Measurements from ENCODE around the gene REC114. TPM values are rescaled to one million over a fixed set of nuclear protein-coding genes. Genes with fewer than 3 reads are reported as not detected.
"Not testable (repeated sequence)": the region's sequence is repeated elsewhere in the genome, so short reads cannot be mapped to it uniquely, and the experiment has no call there.

REC114 gene
- total and polyA plus RNA-seq, 2 experiments from 2014 or later: not detected

- H3K27ac Mint-ChIP-seq; H3K79me2 ChIP-seq (replicated peaks; ENCODE audit: insufficient read depth); H3K27me3 Mint-ChIP-seq (ENCODE audit: insufficient read depth, low read depth, poor library complexity); H3K27ac ChIP-seq (ENCODE audit: low read depth); DNase-seq (ENCODE audit: low spot score); H3K36me3 Mint-ChIP-seq (ENCODE audit: low read depth); H3K4me1 ChIP-seq (ENCODE audit: insufficient read depth); H3F3A ChIP-seq (replicated peaks; ENCODE audit: low read depth); H3K4me2 ChIP-seq; H3K9me3 Mint-ChIP-seq; H3K4me1 Mint-ChIP-seq; H3K4me3 ChIP-seq; H4K20me1 ChIP-seq (replicated peaks; ENCODE audit: insufficient read depth); H3K9me2 ChIP-seq (ENCODE audit: insufficient read depth); H3K27me3 ChIP-seq (ENCODE audit: insufficient read depth); H3K4me3 Mint-ChIP-seq; ATAC-seq; H3K36me3 ChIP-seq (ENCODE audit: insufficient read depth): not testable (repeated sequence)
- H2AFZ ChIP-seq: peak overlapping the region; percentile 95
Measured at GRCh38 chr15:73447471-73447870, 4.5 kb downstream of the REC114 start.

GRCh38 chr15:73448158-73448758 is 5.3 kb downstream of the REC114 start:
- H3K4me3 Mint-ChIP-seq; H3K27me3 Mint-ChIP-seq (ENCODE audit: insufficient read depth, low read depth, poor library complexity); H3K27ac ChIP-seq (ENCODE audit: low read depth); H3K9me2 ChIP-seq (ENCODE audit: insufficient read depth); H3K4me3 ChIP-seq; H3K36me3 ChIP-seq (ENCODE audit: insufficient read depth); H3F3A ChIP-seq (replicated peaks; ENCODE audit: low read depth); H3K36me3 Mint-ChIP-seq (ENCODE audit: low read depth); H3K27me3 ChIP-seq (ENCODE audit: insufficient read depth); H3K4me2 ChIP-seq; H3K27ac Mint-ChIP-seq; H4K20me1 ChIP-seq (replicated peaks; ENCODE audit: insufficient read depth); H3K4me1 Mint-ChIP-seq; H3K79me2 ChIP-seq (replicated peaks; ENCODE audit: insufficient read depth); H3K9me3 Mint-ChIP-seq; H3K4me1 ChIP-seq (ENCODE audit: insufficient read depth); ATAC-seq: not testable (repeated sequence)
- H2AFZ ChIP-seq: peak overlapping the region; percentile 95
- peak; percentile 28 for DNase-seq (ENCODE audit: low spot score)
- peak in 1 of 2 experiments; percentile 36; a peak in 2 of 4 replicates for TF ChIP-seq CTCF (conservative IDR thresholded peaks at IDR 0.05; ENCODE audit: low read depth in 2 of 2)

DNA sequence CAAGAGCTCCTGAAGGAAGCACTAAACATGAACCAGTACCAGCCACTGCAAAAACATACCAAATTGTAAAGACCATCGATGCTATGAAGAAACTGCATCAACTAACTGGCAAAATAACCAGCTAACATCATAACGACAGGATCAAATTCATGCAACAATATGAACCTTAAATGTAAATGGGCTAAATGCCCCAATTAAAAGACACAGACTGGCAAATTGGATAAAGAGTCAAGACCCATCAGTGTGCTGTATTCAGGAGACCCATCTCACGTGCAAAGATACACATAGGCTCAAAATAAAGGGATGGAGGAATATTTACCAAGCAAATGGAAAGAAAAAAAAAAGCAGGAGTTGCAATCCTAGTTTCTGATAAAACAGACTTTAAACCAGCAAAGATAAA is 7.0 kb downstream of the REC114 start:
- not testable (repeated sequence) for H3K4me3 Mint-ChIP-seq; H3K4me2 ChIP-seq; H3K27me3 ChIP-seq (ENCODE audit: insufficient read depth); H3K27ac ChIP-seq (ENCODE audit: low read depth); H3K27ac Mint-ChIP-seq; DNase-seq (ENCODE audit: low spot score); H3K36me3 Mint-ChIP-seq (ENCODE audit: low read depth); H4K20me1 ChIP-seq (replicated peaks; ENCODE audit: insufficient read depth); H3K4me1 ChIP-seq (ENCODE audit: insufficient read depth); H3K36me3 ChIP-seq (ENCODE audit: insufficient read depth); H3F3A ChIP-seq (replicated peaks; ENCODE audit: low read depth); H2AFZ ChIP-seq; ATAC-seq; H3K9me3 Mint-ChIP-seq; H3K4me3 ChIP-seq; H3K9me2 ChIP-seq (ENCODE audit: insufficient read depth); H3K4me1 Mint-ChIP-seq; H3K79me2 ChIP-seq (replicated peaks; ENCODE audit: insufficient read depth); H3K27me3 Mint-ChIP-seq (ENCODE audit: insufficient read depth, low read depth, poor library complexity)

DNA sequence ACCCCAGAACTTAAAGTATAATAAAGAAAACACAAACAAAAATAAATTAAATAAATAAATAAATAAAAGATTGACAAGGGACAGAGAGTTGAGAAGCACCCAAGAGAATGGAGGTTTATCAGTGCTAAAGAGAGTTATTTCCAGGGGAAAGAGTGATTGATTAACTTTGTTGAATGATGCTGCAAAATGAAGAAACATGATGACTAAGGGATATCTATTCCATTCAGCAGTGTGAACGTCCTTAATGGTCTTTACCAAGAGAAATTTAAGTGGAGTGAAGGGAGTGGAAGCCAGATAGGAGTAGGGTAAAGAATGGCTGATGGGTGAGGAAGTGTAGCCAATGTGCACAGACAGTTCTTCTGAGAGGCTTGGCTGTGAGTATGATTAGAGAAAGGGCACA is 11.1 kb downstream of the REC114 start:
- Histone ChIP-seq H3K9me2 (ENCODE audit: insufficient read depth) (no peaks in the 10 kb centered on the region), H3K79me2 (replicated peaks; ENCODE audit: insufficient read depth) (no peaks in the 10 kb centered on the region), H2AFZ (no peak overlapping the region), H3K36me3 (ENCODE audit: insufficient read depth) (no peaks in the 10 kb centered on the region), H3K4me2 (no peak overlapping the region), H3K27ac (ENCODE audit: low read depth) (no peak overlapping the region), H3F3A (replicated peaks; ENCODE audit: low read depth) (no peaks in the 10 kb centered on the region), H3K4me3 (no peak overlapping the region), H3K27me3 (ENCODE audit: insufficient read depth) (no peaks in the 10 kb centered on the region), H4K20me1 (replicated peaks; ENCODE audit: insufficient read depth) (no peaks in the 10 kb centered on the region), H3K4me1 (ENCODE audit: insufficient read depth) (peaks cover 7% of the 10 kb centered on the region; the same call in 1 of the 2 replicates)
- Mint-ChIP-seq H3K27ac (no peak overlapping the region), H3K9me3 (no peaks in the 10 kb centered on the region), H3K4me3 (no peak overlapping the region), H3K27me3 (ENCODE audit: insufficient read depth, low read depth, poor library complexity) (no peaks in the 10 kb centered on the region), H3K4me1 (peaks cover 10% of the 10 kb centered on the region), H3K36me3 (ENCODE audit: low read depth) (no peaks in the 10 kb centered on the region)
- DNase-seq (ENCODE audit: low spot score): no peak
- ATAC-seq: no peak
- no peak for TF ChIP-seq ZNF331 (CRISPR knock-in tag; IDR thresholded peaks at IDR 0.05; ENCODE audit: low read depth)
- no peak for TF ChIP-seq EZH2phosphoT487 (IDR thresholded peaks at IDR 0.05; ENCODE audit: unreplicated experiment)
- TF ChIP-seq CTCF (conservative IDR thresholded peaks at IDR 0.05; ENCODE audit: low read depth in 2 of 2): no peak
- no peak for TF ChIP-seq EZH2 (IDR thresholded peaks at IDR 0.05; ENCODE audit: low read depth, unreplicated experiment)
- no peak for TF ChIP-seq ZNF114 (CRISPR knock-in tag; IDR thresholded peaks at IDR 0.05)
- no peak for TF ChIP-seq POLR2AphosphoS5 (IDR thresholded peaks at IDR 0.05; ENCODE audit: low read depth)
- no peak for TF ChIP-seq NANOG (IDR thresholded peaks at IDR 0.05; ENCODE audit: borderline replicate concordance)
- no peak for TF ChIP-seq STAT1 (IDR thresholded peaks at IDR 0.05; ENCODE audit: unreplicated experiment)
